Ovary (tissue), 3 donors: ENCODE measurements around the gene NR3C2.

Experiments
- CTCF ChIP-seq, 3 donors: fragments of 450-650 bp in 2 of 3; fragments of 200-600 bp in 1 of 3; IDR thresholded peaks; one replicate each; pipeline versions ENCODE4 v1.5.1 to v1.8.0; 2016 to 2022; ENCODE audit warnings: antibody characterized with exemption in 3 of 3, mild to moderate bottlenecking in 1 of 3
- EP300 ChIP-seq: sonication (generic); formaldehyde crosslinking; IDR thresholded peaks from one replicate; pipeline ENCODE4 v1.6.1; 2017; ENCODE audit warnings: antibody characterized with exemption
- donor health status: DM: no; HTN: no; CAD: no.

DNA sequence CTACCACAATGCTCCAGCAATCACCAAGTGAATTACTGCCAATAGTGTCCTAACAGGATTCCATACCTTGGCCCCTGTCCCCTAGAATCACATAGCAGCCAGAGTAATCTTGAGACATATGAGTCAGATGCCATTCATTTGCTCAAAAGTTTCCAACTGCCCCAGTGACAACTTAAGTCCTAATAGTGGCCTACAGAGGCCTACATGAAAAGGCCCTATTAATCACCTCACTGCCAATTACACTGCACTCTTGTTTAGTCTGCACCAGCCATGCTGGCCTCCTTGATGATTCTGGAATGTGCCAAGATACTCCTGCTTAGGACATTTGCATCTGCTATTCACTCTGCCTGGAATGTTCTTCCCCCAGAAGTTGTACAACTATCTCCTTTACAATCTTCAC, 130.7 kb downstream of the NR3C2 start:
- TF ChIP-seq CTCF (IDR thresholded peaks at IDR 0.05) (no peak), EP300 (no peak)
